Endothelial cell (in vitro differentiated cells): ENCODE data around the gene NDUFAF3. TPM values are rescaled to one million over a fixed set of nuclear protein-coding genes. Genes with fewer than 3 reads are reported as not detected.
"Not testable (repeated sequence)": the region's sequence is repeated elsewhere in the genome, so short reads cannot be mapped to it uniquely, and the experiment has no call there.

ENCODE experiments used
- DNase-seq: peaks from one replicate; pipeline ENCODE4 v3.0.0; 2021; ENCODE audit warnings: low spot score
- H3K27ac Mint-ChIP-seq: one replicate; pipeline ENCODE4 v1.8.0; 2021; ENCODE audit warnings: mixed read lengths, inconsistent platforms; ENCODE audit not compliant: unreplicated experiment
- H3K27me3 Mint-ChIP-seq: one replicate; pipeline ENCODE4 v1.8.0; 2021; ENCODE audit warnings: mild to moderate bottlenecking, moderate library complexity, mixed read lengths, inconsistent platforms; ENCODE audit not compliant: unreplicated experiment
- H3K36me3 Mint-ChIP-seq: one replicate; pipeline ENCODE4 v1.8.0; 2021; ENCODE audit warnings: mild to moderate bottlenecking, low read depth, mixed read lengths, inconsistent platforms; ENCODE audit not compliant: unreplicated experiment
- H3K4me1 Mint-ChIP-seq: one replicate; pipeline ENCODE4 v1.8.0; 2021; ENCODE audit warnings: mild to moderate bottlenecking, mixed read lengths, inconsistent platforms; ENCODE audit not compliant: unreplicated experiment
- H3K4me3 Mint-ChIP-seq: one replicate; pipeline ENCODE4 v1.8.0; 2021; ENCODE audit warnings: mild to moderate bottlenecking, mixed read lengths, inconsistent platforms; ENCODE audit not compliant: unreplicated experiment
- H3K9me3 Mint-ChIP-seq: one replicate; pipeline ENCODE4 v1.8.0; 2021; ENCODE audit warnings: mixed read lengths, inconsistent platforms; ENCODE audit not compliant: unreplicated experiment
- total RNA-seq: library from RNA; stranded (reverse); fragmentation: NEBNext Ultra II Directional; extraction: Animal tissue kit (Norgen Biotek cat#: 25700); gene quantifications from one replicate; pipeline ENCODE4 v1.2.1, GENCODE V29; 2021; ENCODE audit not compliant: unreplicated experiment
- TF ChIP-seq, protein P1 (sequence below): fragments of 200-600 bp; sonication (generic); IDR thresholded peaks from one replicate; pipeline ENCODE4 v1.5.0; 2021; ENCODE audit warnings: antibody characterized with exemption; ENCODE audit not compliant: unreplicated experiment

The NDUFAF3 gene
- total RNA-seq, 1 donor from 2014 or later = 32.3 TPM

DNA sequence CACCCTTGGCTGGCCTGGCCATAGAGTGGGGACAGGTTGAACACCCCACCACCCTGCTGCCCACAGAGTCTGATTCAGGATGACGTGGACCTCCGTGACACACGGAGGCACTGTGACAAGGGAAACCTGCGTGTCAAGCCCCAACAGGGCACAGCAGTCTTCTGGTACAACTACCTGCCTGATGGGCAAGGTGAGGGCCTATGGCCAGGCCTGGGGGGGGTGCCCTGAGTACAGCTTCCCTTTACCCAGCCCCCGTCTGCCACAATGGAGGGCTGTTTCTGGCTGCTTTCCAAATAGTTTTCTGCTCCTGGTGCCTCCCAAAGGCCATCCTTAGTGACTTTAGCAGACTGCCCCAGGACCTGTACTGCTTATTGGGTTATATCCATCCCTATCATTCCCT, 15.9 kb upstream of the NDUFAF3 start:
- no peak for DNase-seq
- Mint-ChIP-seq H3K27me3 (peaks cover 7% of the 10 kb centered on the region), H3K27ac (no peak overlapping the region), H3K36me3 (peaks cover 4% of the 10 kb centered on the region), H3K9me3 (no peaks in the 10 kb centered on the region), H3K4me1 (peaks cover 15% of the 10 kb centered on the region), H3K4me3 (peak overlapping the region; percentile 98)
- TF ChIP-seq, protein P1, sequence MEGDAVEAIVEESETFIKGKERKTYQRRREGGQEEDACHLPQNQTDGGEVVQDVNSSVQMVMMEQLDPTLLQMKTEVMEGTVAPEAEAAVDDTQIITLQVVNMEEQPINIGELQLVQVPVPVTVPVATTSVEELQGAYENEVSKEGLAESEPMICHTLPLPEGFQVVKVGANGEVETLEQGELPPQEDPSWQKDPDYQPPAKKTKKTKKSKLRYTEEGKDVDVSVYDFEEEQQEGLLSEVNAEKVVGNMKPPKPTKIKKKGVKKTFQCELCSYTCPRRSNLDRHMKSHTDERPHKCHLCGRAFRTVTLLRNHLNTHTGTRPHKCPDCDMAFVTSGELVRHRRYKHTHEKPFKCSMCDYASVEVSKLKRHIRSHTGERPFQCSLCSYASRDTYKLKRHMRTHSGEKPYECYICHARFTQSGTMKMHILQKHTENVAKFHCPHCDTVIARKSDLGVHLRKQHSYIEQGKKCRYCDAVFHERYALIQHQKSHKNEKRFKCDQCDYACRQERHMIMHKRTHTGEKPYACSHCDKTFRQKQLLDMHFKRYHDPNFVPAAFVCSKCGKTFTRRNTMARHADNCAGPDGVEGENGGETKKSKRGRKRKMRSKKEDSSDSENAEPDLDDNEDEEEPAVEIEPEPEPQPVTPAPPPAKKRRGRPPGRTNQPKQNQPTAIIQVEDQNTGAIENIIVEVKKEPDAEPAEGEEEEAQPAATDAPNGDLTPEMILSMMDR = no peak

DNA sequence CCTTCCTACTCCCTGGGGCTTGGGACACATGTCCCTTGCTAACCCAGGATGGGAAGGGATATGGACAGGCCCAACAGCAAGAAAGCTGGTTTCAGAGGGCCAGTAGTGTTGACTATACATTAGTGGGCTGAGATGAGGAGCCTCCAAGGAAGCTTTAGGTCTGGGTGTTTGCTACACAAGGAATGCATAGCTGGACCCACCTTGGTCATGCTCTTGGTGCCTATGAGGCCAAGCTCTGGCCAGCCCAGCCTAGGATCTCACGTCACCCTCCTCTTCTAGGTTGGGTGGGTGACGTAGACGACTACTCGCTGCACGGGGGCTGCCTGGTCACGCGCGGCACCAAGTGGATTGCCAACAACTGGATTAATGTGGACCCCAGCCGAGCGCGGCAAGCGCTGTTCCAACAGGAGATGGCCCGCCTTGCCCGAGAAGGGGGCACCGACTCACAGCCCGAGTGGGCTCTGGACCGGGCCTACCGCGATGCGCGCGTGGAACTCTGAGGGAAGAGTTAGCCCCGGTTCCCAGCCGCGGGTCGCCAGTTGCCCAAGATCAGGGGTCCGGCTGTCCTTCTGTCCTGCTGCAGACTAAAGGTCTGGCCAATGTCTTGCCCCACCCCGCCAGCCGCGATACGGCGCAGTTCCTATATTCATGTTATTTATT, 15.4 kb upstream of the NDUFAF3 start:
- Mint-ChIP-seq H3K27ac (peak overlapping the region; percentile 72), H3K9me3 (no peaks in the 10 kb centered on the region), H3K4me3 (peak overlapping the region; percentile 98), H3K27me3 (peaks cover 7% of the 10 kb centered on the region), H3K4me1 (peaks cover 15% of the 10 kb centered on the region), H3K36me3 (peaks cover 8% of the 10 kb centered on the region)
- TF ChIP-seq, protein P1 = no peak
- DNase-seq = no peak

DNA sequence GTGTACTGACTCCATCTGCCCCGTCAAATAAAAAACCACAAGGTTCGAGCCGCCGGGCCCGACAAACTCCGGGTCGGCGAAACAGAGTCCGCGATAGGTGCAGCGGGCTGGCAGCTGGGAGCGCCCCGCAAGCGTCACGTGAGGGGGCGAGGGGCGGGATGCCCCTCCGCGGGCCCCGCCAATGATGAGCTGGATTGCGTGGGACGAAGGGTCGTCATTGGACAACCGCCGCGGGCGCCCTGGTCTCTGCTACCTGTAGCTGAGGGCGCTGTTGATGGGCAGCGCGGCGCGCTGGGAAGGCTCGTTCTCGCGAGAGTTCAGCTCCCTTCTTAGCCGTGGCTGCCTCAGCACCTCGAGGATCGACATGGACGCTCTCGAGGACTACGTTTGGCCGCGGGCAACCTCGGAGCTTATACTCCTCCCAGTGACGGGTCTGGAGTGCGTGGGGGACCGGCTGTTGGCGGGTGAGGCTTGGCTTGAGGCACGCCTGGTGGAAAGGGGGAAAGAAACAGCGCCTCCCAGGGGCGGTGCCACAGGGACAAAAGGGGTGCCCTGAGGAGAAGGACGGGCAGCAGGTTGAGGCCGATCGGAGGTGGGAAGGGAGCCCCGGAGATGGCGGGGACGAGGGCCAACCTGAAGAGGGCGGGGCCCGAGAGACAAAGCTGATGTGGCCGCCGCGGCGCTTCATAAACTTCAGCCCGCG, 14.7 kb upstream of the NDUFAF3 start, which contains the start of gene WDR6:
TSS of gene WDR6 (plus strand) at position 324 of the 703 bp plus-strand sequence. CDS start at position 365, 41 bp downstream.
- H3K36me3 Mint-ChIP-seq = peaks cover 11% of the 10 kb centered on the region
- H3K9me3 Mint-ChIP-seq = no peaks in the 10 kb centered on the region
- H3K27ac Mint-ChIP-seq = peak within 1 kb of the TSS; percentile 95
- H3K4me3 Mint-ChIP-seq = peak within 1 kb of the TSS; percentile 98
- H3K27me3 Mint-ChIP-seq = peaks cover 8% of the 10 kb centered on the region
- TF ChIP-seq, protein P1 = peak; percentile 38
- peak; percentile 94 for DNase-seq
- peaks cover 15% of the 10 kb centered on the region for H3K4me1 Mint-ChIP-seq

DNA sequence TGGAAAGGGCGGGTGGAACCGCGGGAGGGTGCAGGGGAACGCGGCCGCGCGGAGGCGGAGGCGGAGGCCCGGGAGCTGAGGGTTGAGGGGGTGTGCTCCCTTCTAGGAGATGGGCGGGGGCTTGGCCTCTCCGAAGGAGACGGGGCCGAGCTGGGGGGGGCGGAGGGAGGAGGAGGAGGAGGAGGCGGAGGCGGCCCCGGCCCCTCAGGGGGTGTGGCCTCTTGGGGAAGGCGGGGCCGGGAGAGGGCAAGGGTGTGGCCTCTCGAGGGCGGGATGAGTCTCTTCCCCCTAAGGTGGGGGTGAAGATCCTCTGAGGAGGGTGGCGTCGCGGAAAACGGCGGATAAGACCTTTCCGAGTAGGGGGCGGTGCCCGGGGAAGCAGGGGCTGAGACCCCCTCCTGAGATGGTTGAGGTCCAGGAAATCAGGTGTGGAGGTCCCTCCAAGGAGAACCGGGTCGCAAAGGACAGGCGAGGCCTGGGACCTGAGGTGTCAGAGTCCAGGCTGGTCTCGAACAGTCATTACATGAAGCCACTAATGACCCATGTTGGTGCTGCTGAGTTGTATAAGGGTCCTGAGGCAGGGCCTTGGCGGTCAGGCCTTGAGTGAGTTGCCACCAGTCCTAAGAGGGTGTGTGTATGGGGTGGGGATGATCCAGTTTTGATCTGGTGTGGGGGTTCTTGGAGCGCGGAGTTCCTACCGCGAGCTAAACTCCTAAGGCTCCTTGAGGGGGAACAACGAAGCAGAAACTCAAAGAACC, 14.0 kb upstream of the NDUFAF3 start:
- H3K36me3 Mint-ChIP-seq = peaks cover 10% of the 10 kb centered on the region
- peak overlapping the region; percentile 87 for H3K27ac Mint-ChIP-seq
- TF ChIP-seq, protein P1 = no peak
- peaks cover 15% of the 10 kb centered on the region for H3K4me1 Mint-ChIP-seq
- peaks cover 8% of the 10 kb centered on the region for H3K27me3 Mint-ChIP-seq
- peak; percentile 83 for DNase-seq
- H3K4me3 Mint-ChIP-seq = peak overlapping the region; percentile 98
- no peaks in the 10 kb centered on the region for H3K9me3 Mint-ChIP-seq

DNA sequence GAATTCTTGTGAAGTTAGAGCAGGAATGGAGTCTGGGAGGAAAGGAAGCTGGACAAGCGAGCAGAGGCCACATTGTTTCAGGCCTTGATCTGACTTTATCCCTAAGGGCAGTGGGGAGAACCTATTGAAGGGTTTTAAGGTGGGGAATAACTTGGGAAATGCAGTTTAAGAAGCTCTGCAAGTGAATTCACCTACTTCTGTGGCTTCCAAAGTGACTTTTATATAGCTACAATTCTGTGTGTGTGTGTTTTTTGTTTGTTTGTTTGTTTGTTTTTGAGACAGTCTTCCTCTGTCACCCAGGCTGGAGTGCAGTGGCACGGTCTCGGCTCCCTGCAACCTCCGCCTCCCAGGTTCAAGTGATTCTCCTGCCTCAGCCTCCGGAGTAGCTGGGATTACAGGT, 13.3 kb upstream of the NDUFAF3 start:
- not testable (repeated sequence) for H3K9me3 Mint-ChIP-seq, H3K27me3 Mint-ChIP-seq, H3K27ac Mint-ChIP-seq, DNase-seq
- H3K4me1 Mint-ChIP-seq = peaks cover 15% of the 10 kb centered on the region
- H3K4me3 Mint-ChIP-seq = peak overlapping the region; percentile 98
- peaks cover 10% of the 10 kb centered on the region for H3K36me3 Mint-ChIP-seq
